Neuronal stem cell (in vitro differentiated cells): ENCODE measurements around the gene TBC1D5.

Experiments
- DNase-seq: peaks from one replicate; pipeline ENCODE4 v3.0.0-alpha.2; 2013; ENCODE audit warnings: low spot score
- H2AFZ ChIP-seq: one replicate; pipeline ENCODE4 v1.6.1; 2013; ENCODE audit warnings: mild to moderate bottlenecking, low read length, inconsistent platforms
- H2AK5ac ChIP-seq: 2 replicates; pipeline ENCODE4 v1.6.1; 2013; ENCODE audit warnings: low read depth, mild to moderate bottlenecking, inconsistent platforms, low read length, moderate library complexity, mixed read lengths
- H2BK120ac ChIP-seq: 2 replicates; pipeline ENCODE4 v1.6.1; 2013; ENCODE audit warnings: low read depth, mild to moderate bottlenecking, inconsistent platforms, low read length, moderate library complexity, mixed read lengths
- H2BK12ac ChIP-seq: one replicate; pipeline ENCODE4 v1.6.1; 2013; ENCODE audit warnings: low read length, inconsistent platforms
- H2BK15ac ChIP-seq: 2 replicates; pipeline ENCODE4 v1.6.1; 2013; ENCODE audit warnings: mild to moderate bottlenecking, low read length, inconsistent platforms, mixed read lengths
- H2BK5ac ChIP-seq: one replicate; pipeline ENCODE4 v1.6.1; 2013; ENCODE audit warnings: inconsistent platforms, mild to moderate bottlenecking, low read length, moderate library complexity
- H3K14ac ChIP-seq: one replicate; pipeline ENCODE4 v1.6.1; 2013; ENCODE audit warnings: low read length, inconsistent platforms
- H3K18ac ChIP-seq: 2 replicates; pipeline ENCODE4 v1.6.1; 2013; ENCODE audit warnings: low read length, inconsistent platforms
- H3K23ac ChIP-seq: 2 replicates; pipeline ENCODE4 v1.6.1; 2013; ENCODE audit warnings: low read depth, mild to moderate bottlenecking, mixed read lengths, low read length, inconsistent platforms; ENCODE audit not compliant: poor library complexity
- H3K27ac ChIP-seq: replicated peaks from 3 replicates; pipeline ENCODE4 v1.5.1; 2013; ENCODE audit warnings: low read length, inconsistent platforms
- H3K27me3 ChIP-seq, 3 experiments: 2 replicates each; pipeline ENCODE4 v1.6.1; 2013; ENCODE audit warnings: low read length in 3 of 3, mild to moderate bottlenecking in 2 of 3, inconsistent platforms in 1 of 3, low read depth in 1 of 3, mixed read lengths in 1 of 3, moderate library complexity in 1 of 3; ENCODE audit not compliant: control insufficient read depth in 3 of 3, insufficient read depth in 3 of 3
- H3K36me3 ChIP-seq, 2 donors: replicated peaks in 1 of 2; 2 replicates each; pipeline ENCODE4 v1.6.1; 2013; ENCODE audit warnings: low read length in 2 of 2; ENCODE audit not compliant: control insufficient read depth in 2 of 2, insufficient read depth in 2 of 2
- H3K4ac ChIP-seq: 2 replicates; pipeline ENCODE4 v1.6.1; 2013; ENCODE audit warnings: inconsistent platforms, mild to moderate bottlenecking, low read length, moderate library complexity
- H3K4me1 ChIP-seq, 2 donors: 1 replicate in 1 of 2; 2 replicates in 1 of 2; pipeline ENCODE4 v1.6.1; 2013; ENCODE audit warnings: low read length in 2 of 2, low read depth in 1 of 2; ENCODE audit not compliant: control insufficient read depth in 2 of 2, insufficient read depth in 1 of 2
- H3K4me2 ChIP-seq: one replicate; pipeline ENCODE4 v1.6.1; 2013; ENCODE audit warnings: mild to moderate bottlenecking, low read length, inconsistent platforms; ENCODE audit not compliant: insufficient read depth, poor library complexity, severe bottlenecking
- H3K4me3 ChIP-seq, 2 donors: 2 replicates each; pipeline ENCODE4 v1.5.1; 2013; ENCODE audit warnings: low read length in 2 of 2, mild to moderate bottlenecking in 2 of 2, inconsistent platforms in 1 of 2, moderate library complexity in 1 of 2
- H3K79me1 ChIP-seq: one replicate; pipeline ENCODE4 v1.6.1; 2013; ENCODE audit warnings: low read depth, mild to moderate bottlenecking, inconsistent platforms, low read length, moderate library complexity
- H3K9ac ChIP-seq: one replicate; pipeline ENCODE4 v1.6.1; 2013; ENCODE audit warnings: mild to moderate bottlenecking, low read depth, low read length, inconsistent platforms; ENCODE audit not compliant: poor library complexity
- H3K9me3 ChIP-seq, 2 donors: replicated peaks in 1 of 2; 2 replicates each; pipeline versions ENCODE3 to v1.6.1; 2013; ENCODE audit warnings: low read length in 2 of 2, mild to moderate bottlenecking in 2 of 2, inconsistent platforms in 1 of 2, low read depth in 1 of 2, mixed read lengths in 1 of 2, moderate library complexity in 1 of 2; ENCODE audit not compliant: control insufficient read depth in 2 of 2, insufficient read depth in 1 of 2
- H4K8ac ChIP-seq: one replicate; pipeline ENCODE4 v1.6.1; 2013; ENCODE audit warnings: low read depth, mild to moderate bottlenecking, inconsistent platforms, low read length, moderate library complexity
- H4K91ac ChIP-seq: one replicate; pipeline ENCODE4 v1.6.1; 2013; ENCODE audit warnings: low read length, low read depth, mild to moderate bottlenecking, inconsistent platforms; ENCODE audit not compliant: poor library complexity
- WGBS, 2 donors: extraction: QIAGEN DNeasy Blood & Tissue Kit; methylation state at CpG; one replicate each; pipeline ENCODE4 v1.1.7; 2013; ENCODE audit warnings: missing lambda C conversion rate in 2 of 2, mixed read lengths in 1 of 2; ENCODE audit not compliant: insufficient read length in 2 of 2, insufficient replicate concordance in 1 of 2; ENCODE audit errors: extremely low coverage in 2 of 2; 5-methylcytosine and 5-hydroxymethylcytosine counted together

The TBC1D5 gene

GRCh38 chr3:17430582-17430981, 311.8 kb downstream of the TBC1D5 start:
- H2BK12ac ChIP-seq = no peak overlapping the region
- no peak overlapping the region for H3K27ac ChIP-seq
- H3K4ac ChIP-seq = no peak overlapping the region
- H3K4me2 ChIP-seq = no peak overlapping the region
- H3K14ac ChIP-seq = no peak overlapping the region
- H2AFZ ChIP-seq = no peak overlapping the region
- no peak overlapping the region for H3K23ac ChIP-seq
- peaks cover 0 to 6% of the 10 kb centered on the region in 2 donors for H3K9me3 ChIP-seq
- H4K91ac ChIP-seq = no peak overlapping the region
- no peak overlapping the region for H4K8ac ChIP-seq
- H3K18ac ChIP-seq = no peak overlapping the region
- H2AK5ac ChIP-seq = no peak overlapping the region
- H3K27me3 ChIP-seq = no peaks in the 10 kb centered on the region
- WGBS, 2 donors = no CpG with 5 or more reads among the region's 3 CpGs
- H3K4me3 ChIP-seq = no peak overlapping the region
- H2BK120ac ChIP-seq = no peak overlapping the region
- H3K79me1 ChIP-seq = no peaks in the 10 kb centered on the region
- no peak overlapping the region for H2BK15ac ChIP-seq
- H3K36me3 ChIP-seq = no peaks in the 10 kb centered on the region
- no peak overlapping the region for H2BK5ac ChIP-seq
- no peak overlapping the region for H3K9ac ChIP-seq
- no peak for DNase-seq
- peaks cover 0 to 3% of the 10 kb centered on the region in 2 donors for H3K4me1 ChIP-seq

GRCh38 chr3:17423786-17424536, 318.5 kb downstream of the TBC1D5 start:
- no peak overlapping the region for H2BK12ac ChIP-seq
- no peaks in the 10 kb centered on the region for H3K36me3 ChIP-seq
- H2BK15ac ChIP-seq = no peak overlapping the region
- H3K4ac ChIP-seq = no peak overlapping the region
- H3K9me3 ChIP-seq = no peaks in the 10 kb centered on the region
- no peak overlapping the region for H2BK5ac ChIP-seq
- no peak overlapping the region for H4K91ac ChIP-seq
- H3K4me1 ChIP-seq = no peaks in the 10 kb centered on the region
- no peak overlapping the region for H2AFZ ChIP-seq
- H3K4me2 ChIP-seq = no peak overlapping the region
- H4K8ac ChIP-seq = no peak overlapping the region
- no peak overlapping the region for H2AK5ac ChIP-seq
- H3K23ac ChIP-seq = no peak overlapping the region
- no peak overlapping the region for H3K14ac ChIP-seq
- H3K27ac ChIP-seq = no peak overlapping the region
- no peak overlapping the region for H3K4me3 ChIP-seq
- no peak overlapping the region for H2BK120ac ChIP-seq
- H3K79me1 ChIP-seq = no peaks in the 10 kb centered on the region
- H3K18ac ChIP-seq = no peak overlapping the region
- no peak overlapping the region for H3K9ac ChIP-seq
- H3K27me3 ChIP-seq = no peaks in the 10 kb centered on the region
- DNase-seq = no peak
- WGBS, 2 donors = no CpG with 5 or more reads among the region's 4 CpGs

- H3K27me3 ChIP-seq = no peaks in the 10 kb centered on the region
- H3K36me3 ChIP-seq = no peaks in the 10 kb centered on the region
- no peak overlapping the region for H2AFZ ChIP-seq
- H3K23ac ChIP-seq = no peak overlapping the region
- no peak overlapping the region for H3K4ac ChIP-seq
- H3K4me2 ChIP-seq = no peak overlapping the region
- H3K4me1 ChIP-seq = no peaks in the 10 kb centered on the region
- H3K27ac ChIP-seq = no peak overlapping the region
- no peak overlapping the region for H3K9ac ChIP-seq
- H3K79me1 ChIP-seq = no peaks in the 10 kb centered on the region
- no peak overlapping the region for H3K18ac ChIP-seq
- no peak overlapping the region for H2BK12ac ChIP-seq
- WGBS, 2 donors = no CpG with 5 or more reads among the region's 2 CpGs
- no peak overlapping the region for H4K91ac ChIP-seq
- H2BK5ac ChIP-seq = no peak overlapping the region
- H3K4me3 ChIP-seq = no peak overlapping the region
- H2BK120ac ChIP-seq = no peak overlapping the region
- DNase-seq = no peak
- no peaks in the 10 kb centered on the region for H3K9me3 ChIP-seq
- H2BK15ac ChIP-seq = no peak overlapping the region
- no peak overlapping the region for H3K14ac ChIP-seq
- H2AK5ac ChIP-seq = no peak overlapping the region
- H4K8ac ChIP-seq = no peak overlapping the region
Measured at GRCh38 chr3:17422636-17423035, 319.8 kb downstream of the TBC1D5 start.

- Histone ChIP-seq H2BK120ac (no peak overlapping the region), H2AK5ac (no peak overlapping the region), H3K9me3 (no peaks in the 10 kb centered on the region), H3K4me3 (no peak overlapping the region), H3K23ac (no peak overlapping the region), H2BK12ac (no peak overlapping the region), H3K4ac (no peak overlapping the region), H3K27me3 (no peaks in the 10 kb centered on the region), H3K14ac (no peak overlapping the region), H4K8ac (no peak overlapping the region), H3K4me2 (no peak overlapping the region), H3K36me3 (no peaks in the 10 kb centered on the region), H3K27ac (no peak overlapping the region), H3K4me1 (no peaks in the 10 kb centered on the region), H2BK5ac (no peak overlapping the region), H3K9ac (no peak overlapping the region), H2BK15ac (no peak overlapping the region), H2AFZ (no peak overlapping the region), H3K18ac (no peak overlapping the region), H3K79me1 (no peaks in the 10 kb centered on the region), H4K91ac (no peak overlapping the region)
- no peak for DNase-seq
- WGBS, 2 donors = no CpG with 5 or more reads among the region's 1 CpG
Measured at GRCh38 chr3:17420668-17421067, 321.8 kb downstream of the TBC1D5 start.
